Astrocyte (in vitro differentiated cells and primary cell): ENCODE measurements around the gene PRR9. TPM values are rescaled to one million over a fixed set of nuclear protein-coding genes. Genes with fewer than 3 reads are reported as not detected.
A peak's percentile ranks its signal among the peaks of the same experiment; 100 is the strongest.
"Not testable (repeated sequence)": the region's sequence is repeated elsewhere in the genome, so short reads cannot be mapped to it uniquely, and the experiment has no call there.

ENCODE experiments used
- DNase-seq: peaks from one replicate; pipeline ENCODE4 v3.0.0-alpha.2; 2010; ENCODE audit warnings: low read depth
- FAIRE-seq: peaks from 2 replicates; lab custom pipeline; 2011; peaks lifted over from hg19 to GRCh38; lab: Jason Lieb, UNC
- H2AFZ ChIP-seq: 2 replicates; pipeline ENCODE4 v1.6.0; 2012; ENCODE audit warnings: low read depth, low read length, inconsistent platforms
- H3K27ac ChIP-seq: 2 replicates; pipeline ENCODE4 v1.5.1; 2011; ENCODE audit warnings: low read depth, low read length, inconsistent platforms
- H3K27me3 ChIP-seq: 2 replicates; pipeline ENCODE4 v1.6.0; 2011; ENCODE audit warnings: low read length, inconsistent platforms; ENCODE audit not compliant: insufficient read depth
- H3K36me3 ChIP-seq: 2 replicates; pipeline ENCODE4 v1.5.1; 2011; ENCODE audit warnings: low read length, inconsistent platforms; ENCODE audit not compliant: insufficient read depth
- H3K4me1 ChIP-seq: 2 replicates; pipeline ENCODE4 v1.5.1; 2011; ENCODE audit warnings: low read length, inconsistent platforms; ENCODE audit not compliant: insufficient read depth
- H3K4me2 ChIP-seq: 2 replicates; pipeline ENCODE4 v1.6.0; 2012; ENCODE audit warnings: low read length, inconsistent platforms
- H3K4me3 ChIP-seq: 2 replicates; pipeline ENCODE4 v1.5.1; 2011; ENCODE audit warnings: low read depth, mild to moderate bottlenecking, low read length, inconsistent platforms; ENCODE audit not compliant: insufficient read depth
- H3K79me2 ChIP-seq: 2 replicates; pipeline ENCODE4 v1.6.0; 2012; ENCODE audit warnings: mild to moderate bottlenecking, low read length, inconsistent platforms; ENCODE audit not compliant: insufficient read depth
- H3K9ac ChIP-seq: 2 replicates; pipeline ENCODE4 v1.6.0; 2012; ENCODE audit warnings: mild to moderate bottlenecking, low read length, inconsistent platforms
- H3K9me3 ChIP-seq: 2 replicates; pipeline ENCODE4 v1.5.1; 2012; ENCODE audit warnings: low read depth, mild to moderate bottlenecking, low read length, inconsistent platforms; ENCODE audit not compliant: insufficient read depth
- H4K20me1 ChIP-seq: 2 replicates; pipeline ENCODE4 v1.6.0; 2012; ENCODE audit warnings: low read length, inconsistent platforms; ENCODE audit not compliant: insufficient read depth
- H3K27ac Mint-ChIP-seq: one replicate; pipeline ENCODE4 v1.8.0; 2021; ENCODE audit warnings: mild to moderate bottlenecking, mixed read lengths; ENCODE audit not compliant: unreplicated experiment
- H3K27me3 Mint-ChIP-seq: one replicate; pipeline ENCODE4 v1.8.0; 2021; ENCODE audit warnings: low read depth, mixed read lengths; ENCODE audit not compliant: unreplicated experiment
- H3K36me3 Mint-ChIP-seq: one replicate; pipeline ENCODE4 v1.8.0; 2021; ENCODE audit warnings: low read depth, mixed read lengths; ENCODE audit not compliant: unreplicated experiment
- H3K4me1 Mint-ChIP-seq: one replicate; pipeline ENCODE4 v1.8.0; 2021; ENCODE audit warnings: low read depth, mixed read lengths; ENCODE audit not compliant: unreplicated experiment
- H3K4me3 Mint-ChIP-seq: one replicate; pipeline ENCODE4 v1.8.0; 2021; ENCODE audit warnings: mild to moderate bottlenecking, moderate library complexity, mixed read lengths; ENCODE audit not compliant: unreplicated experiment
- H3K9me3 Mint-ChIP-seq: one replicate; pipeline ENCODE4 v1.8.0; 2021; ENCODE audit warnings: mild to moderate bottlenecking, mixed read lengths; ENCODE audit not compliant: unreplicated experiment
- CTCF ChIP-seq: IDR thresholded peaks from 2 replicates; pipeline ENCODE4 v1.5.1; 2011; ENCODE audit warnings: low read depth, mild to moderate bottlenecking, inconsistent platforms, low read length, moderate library complexity; ENCODE audit not compliant: insufficient read depth
- EZH2 ChIP-seq: IDR thresholded peaks from 2 replicates; pipeline ENCODE4 v1.6.1; 2012; ENCODE audit warnings: mild to moderate bottlenecking, low read length, inconsistent platforms; ENCODE audit not compliant: insufficient read depth
- total RNA-seq: library from RNA; stranded (reverse); gene quantifications from 2 replicates; pipeline ENCODE4 v1.2.1, GENCODE V29; 2021

PRR9 gene
- total RNA-seq, 1 donor from 2014 or later = 0.52 TPM

GRCh38 chr1:153223040-153223891, 5.9 kb downstream of the PRR9 start:
- not testable (repeated sequence) for H3K4me1 ChIP-seq, H3K36me3 Mint-ChIP-seq, H4K20me1 ChIP-seq, H3K27me3 ChIP-seq, H3K4me3 ChIP-seq, H3K4me1 Mint-ChIP-seq, H3K79me2 ChIP-seq, H3K9ac ChIP-seq, H3K9me3 ChIP-seq, H3K27ac ChIP-seq, H2AFZ ChIP-seq, H3K4me3 Mint-ChIP-seq, H3K9me3 Mint-ChIP-seq, H3K4me2 ChIP-seq, H3K36me3 ChIP-seq, H3K27ac Mint-ChIP-seq
- TF ChIP-seq CTCF = peak; percentile 49
- DNase-seq (peak; percentile 3), FAIRE-seq (peak; percentile 43)
- H3K27me3 Mint-ChIP-seq = peaks cover 23% of the 10 kb centered on the region

- DNase-seq (no peak), FAIRE-seq (no peak)
- no peak overlapping the region for H2AFZ ChIP-seq
- TF ChIP-seq CTCF (no peak), EZH2 (no peak)
- peaks cover 12% of the 10 kb centered on the region for H3K27me3 Mint-ChIP-seq
- no peaks in the 10 kb centered on the region for H3K4me1 ChIP-seq
- H3K36me3 ChIP-seq = no peaks in the 10 kb centered on the region
- H3K9ac ChIP-seq = no peak overlapping the region
- H3K4me3 ChIP-seq = no peak overlapping the region
- no peaks in the 10 kb centered on the region for H3K9me3 ChIP-seq
- no peaks in the 10 kb centered on the region for H3K4me1 Mint-ChIP-seq
- no peak overlapping the region for H3K4me2 ChIP-seq
- H3K27ac Mint-ChIP-seq = no peak overlapping the region
- no peaks in the 10 kb centered on the region for H3K36me3 Mint-ChIP-seq
- H4K20me1 ChIP-seq = no peaks in the 10 kb centered on the region
- H3K27ac ChIP-seq = no peak overlapping the region
- H3K9me3 Mint-ChIP-seq = no peaks in the 10 kb centered on the region
- no peaks in the 10 kb centered on the region for H3K79me2 ChIP-seq
- no peaks in the 10 kb centered on the region for H3K27me3 ChIP-seq
- H3K4me3 Mint-ChIP-seq = no peak overlapping the region
Measured at GRCh38 chr1:153227810-153228209, 10.4 kb downstream of the PRR9 start.

GRCh38 chr1:153228491-153228890, 11.1 kb downstream of the PRR9 start:
- no peaks in the 10 kb centered on the region for H3K27me3 ChIP-seq
- DNase-seq = no peak
- peaks cover 12% of the 10 kb centered on the region for H3K27me3 Mint-ChIP-seq
- TF ChIP-seq EZH2 (no peak), CTCF (no peak)
- no peaks in the 10 kb centered on the region for H3K36me3 Mint-ChIP-seq
- H3K9me3 Mint-ChIP-seq = no peaks in the 10 kb centered on the region
- no peak overlapping the region for H3K27ac Mint-ChIP-seq
- no peaks in the 10 kb centered on the region for H3K79me2 ChIP-seq
- H3K4me1 Mint-ChIP-seq = no peaks in the 10 kb centered on the region
- H3K36me3 ChIP-seq = no peaks in the 10 kb centered on the region
- no peak overlapping the region for H2AFZ ChIP-seq
- no peak overlapping the region for H3K4me2 ChIP-seq
- H3K9ac ChIP-seq = no peak overlapping the region
- no peaks in the 10 kb centered on the region for H3K9me3 ChIP-seq
- FAIRE-seq = no peak
- no peak overlapping the region for H3K4me3 ChIP-seq
- no peak overlapping the region for H3K27ac ChIP-seq
- no peak overlapping the region for H3K4me3 Mint-ChIP-seq
- H4K20me1 ChIP-seq = no peaks in the 10 kb centered on the region
- H3K4me1 ChIP-seq = no peaks in the 10 kb centered on the region
